ENCODE results near the gene SUCLG2.

- TF ChIP-seq CTCF (tag by site-specific recombination; IDR thresholded peaks at IDR 0.05) (no peak), SCRT2 (tag by site-specific recombination; IDR thresholded peaks at IDR 0.05) (no peak), SETDB1 (IDR thresholded peaks at IDR 0.05; ENCODE audit: insufficient read length, low read length) (no peak), TCF7L2 (IDR thresholded peaks at IDR 0.05; ENCODE audit: borderline replicate concordance, low read depth, low read length) (no peak), ZFP37 (tag by site-specific recombination; IDR thresholded peaks at IDR 0.05) (no peak), ZBTB49 (tag by site-specific recombination; IDR thresholded peaks at IDR 0.05; ENCODE audit: low read depth) (no peak)
Measured at GRCh38 chr3:67416703-67417102, 237.7 kb downstream of the SUCLG2 start.
